Renal cortex interstitium (tissue), 11 donors: ENCODE results near the gene FOXN4. TPM values are rescaled to one million over a fixed set of nuclear protein-coding genes. Genes with fewer than 3 reads are reported as not detected.
A peak's percentile ranks its signal among the peaks of the same experiment; 100 is the strongest.

Source experiments
- DNase-seq, 11 donors: peaks; one replicate each; pipeline ENCODE4 v3.0.0-alpha.2; 2013; ENCODE audit warnings: low read depth in 9 of 11, low spot score in 4 of 11; ENCODE audit errors: extremely low read depth in 1 of 11
- polyA plus RNA-seq, 3 donors: library from polyadenylated mRNA; unstranded; fragments of 120-200 nt; gene quantifications; one replicate each; pipeline ENCODE4 v1.2.1, GENCODE V29; 2013; ENCODE audit not compliant: insufficient read length in 3 of 3

Gene FOXN4
- polyA plus RNA-seq, 3 donors = 1.7 to 2.2 (median 1.8) TPM

- DNase-seq = no peak
Measured at GRCh38 chr12:109287811-109288469, 21.1 kb downstream of the FOXN4 start.

DNA sequence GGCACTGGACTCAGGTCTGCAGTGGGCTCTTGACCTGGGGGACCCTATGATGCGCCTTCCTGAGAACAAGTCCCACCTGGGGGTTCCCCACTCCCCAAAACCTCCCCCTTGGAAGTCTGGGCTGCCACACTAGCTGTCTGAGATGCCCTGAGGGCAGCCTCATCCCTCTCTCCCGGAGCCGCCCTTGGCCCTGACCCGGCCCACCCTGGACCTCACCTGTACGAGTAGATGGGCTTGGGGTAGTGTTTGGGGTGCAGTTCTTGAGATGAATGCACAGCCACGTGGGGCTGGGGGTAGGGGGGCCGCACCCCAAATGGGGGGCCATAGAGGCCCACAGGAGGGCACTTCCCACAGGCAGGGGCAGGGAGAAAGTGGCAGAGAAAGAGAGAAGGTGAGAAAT, 21.9 kb downstream of the FOXN4 start:
- DNase-seq = no peak

GRCh38 chr12:109286652-109287051, 22.4 kb downstream of the FOXN4 start:
- no peak for DNase-seq

- DNase-seq = no peak
Measured at GRCh38 chr12:109286252-109286651, 22.8 kb downstream of the FOXN4 start.

GRCh38 chr12:109284392-109284791, 24.7 kb downstream of the FOXN4 start:
- no peak for DNase-seq

DNA sequence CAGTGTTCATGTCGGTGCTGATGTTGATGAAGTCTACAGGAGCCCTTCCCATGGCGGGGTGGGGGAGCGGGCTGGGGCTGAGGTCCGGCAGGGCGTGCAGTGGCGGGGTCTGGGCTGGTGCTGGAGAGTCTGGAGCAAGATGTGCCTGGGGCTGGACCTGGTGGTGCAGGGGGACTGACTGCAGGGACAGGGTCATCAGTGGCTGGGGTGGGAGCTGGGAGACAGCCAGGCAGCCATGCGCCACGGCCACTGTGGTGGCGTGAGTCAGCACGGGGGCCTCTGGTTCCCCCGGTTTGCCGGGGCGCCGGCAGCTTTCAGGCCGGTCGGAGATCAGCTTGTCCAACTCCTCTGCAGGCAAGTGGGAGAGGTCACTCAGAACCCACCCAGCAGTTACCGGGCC, 27.6 kb downstream of the FOXN4 start:
- DNase-seq = no peak

DNA sequence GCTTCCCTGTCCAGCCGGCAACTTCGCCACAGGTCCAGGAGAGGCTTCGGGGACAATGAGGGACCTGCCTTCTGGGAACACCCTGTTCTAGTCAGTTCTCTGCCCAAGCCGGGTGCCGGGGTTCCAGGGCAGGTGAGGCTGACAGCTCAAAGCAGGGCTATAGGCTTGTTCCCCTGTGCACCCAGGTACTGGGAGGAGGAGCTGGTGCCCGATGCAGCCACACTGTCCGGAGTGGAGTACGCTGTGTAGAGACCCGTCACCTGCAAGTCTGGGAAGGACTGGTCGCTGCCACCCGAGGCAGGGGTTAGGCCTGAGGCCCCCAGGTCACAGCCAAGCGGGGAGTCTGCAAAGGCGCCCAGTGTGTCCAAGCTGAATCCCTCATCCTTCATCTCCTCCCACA, 29.6 kb downstream of the FOXN4 start:
- DNase-seq = no peak

- no peak for DNase-seq
Measured at GRCh38 chr12:109278912-109279311, 30.2 kb downstream of the FOXN4 start.

- DNase-seq = peak in 2 of 11 donors; percentile 20 to 22
Measured at GRCh38 chr12:109277899-109278762, 31.0 kb downstream of the FOXN4 start.

DNA sequence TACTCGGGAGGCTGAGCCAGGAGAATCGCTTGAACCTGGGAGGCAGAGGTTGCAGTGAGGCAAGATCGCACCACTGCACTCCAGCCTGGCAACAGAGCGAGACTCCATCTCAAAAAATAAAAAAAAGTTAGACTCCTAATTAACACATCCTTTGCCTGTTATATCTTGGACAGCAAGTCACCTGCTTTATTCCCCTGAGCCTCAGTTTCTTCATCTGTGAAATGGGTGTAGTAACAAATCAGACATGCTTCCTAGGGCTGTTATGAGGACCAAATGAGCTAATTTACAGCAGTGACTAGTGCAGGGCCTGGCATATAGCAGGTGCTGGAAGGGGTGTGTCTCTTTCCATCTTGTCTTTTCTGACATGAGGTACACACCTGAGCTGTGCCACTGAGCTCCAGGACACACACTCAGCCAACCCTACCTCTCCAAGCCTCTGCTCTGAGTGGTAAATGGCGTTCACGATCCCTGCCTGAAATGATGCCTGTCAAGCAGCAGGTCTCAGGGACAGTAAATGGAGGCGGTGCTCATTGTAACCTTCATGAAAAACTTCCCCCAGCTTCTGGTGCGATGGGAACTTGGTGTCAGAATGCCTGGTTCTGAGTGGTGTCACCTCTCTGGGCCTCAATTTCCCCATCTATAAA, 31.7 kb downstream of the FOXN4 start:
- DNase-seq = no peak

DNA sequence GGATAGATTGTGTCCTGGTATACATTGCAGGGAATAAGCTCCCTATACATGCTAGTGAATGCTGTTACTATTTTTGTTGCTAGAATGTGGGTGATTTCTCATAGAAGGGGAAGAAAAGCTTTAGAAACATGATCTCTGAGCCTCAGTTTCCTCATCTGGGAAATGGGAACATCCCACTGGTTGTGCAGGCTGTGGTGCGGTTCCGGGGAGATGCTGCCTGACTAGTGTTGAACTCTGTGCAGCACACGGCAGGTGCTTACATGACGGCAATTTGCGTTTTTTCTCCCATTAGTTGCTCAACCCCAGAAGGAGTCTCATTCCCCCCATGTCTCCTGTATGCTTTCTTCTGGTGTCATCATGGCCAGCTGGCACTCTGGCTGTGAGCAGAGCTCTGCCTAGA, 32.9 kb downstream of the FOXN4 start:
- DNase-seq = no peak

GRCh38 chr12:109275173-109275572, 33.9 kb downstream of the FOXN4 start:
- no peak for DNase-seq

DNA sequence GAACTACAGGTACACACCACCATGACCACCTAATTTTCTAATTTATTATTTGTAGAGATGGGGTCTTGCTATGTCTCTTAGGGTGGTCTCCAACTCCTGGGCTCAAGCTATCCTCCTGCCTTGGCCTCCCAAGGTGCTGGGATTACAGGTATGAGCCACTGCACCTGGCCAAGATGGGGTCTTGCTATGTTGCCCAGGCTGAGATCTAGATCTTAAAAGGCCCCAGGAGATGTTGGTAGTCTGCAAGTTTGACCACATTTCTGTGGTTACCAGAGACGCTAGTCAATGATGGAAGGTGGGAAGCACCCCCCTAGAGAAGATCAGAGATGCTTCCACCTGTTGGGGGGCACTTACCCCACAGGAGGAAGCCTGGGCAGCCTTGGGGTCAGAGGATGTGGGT, 34.7 kb downstream of the FOXN4 start:
- DNase-seq = no peak

DNA sequence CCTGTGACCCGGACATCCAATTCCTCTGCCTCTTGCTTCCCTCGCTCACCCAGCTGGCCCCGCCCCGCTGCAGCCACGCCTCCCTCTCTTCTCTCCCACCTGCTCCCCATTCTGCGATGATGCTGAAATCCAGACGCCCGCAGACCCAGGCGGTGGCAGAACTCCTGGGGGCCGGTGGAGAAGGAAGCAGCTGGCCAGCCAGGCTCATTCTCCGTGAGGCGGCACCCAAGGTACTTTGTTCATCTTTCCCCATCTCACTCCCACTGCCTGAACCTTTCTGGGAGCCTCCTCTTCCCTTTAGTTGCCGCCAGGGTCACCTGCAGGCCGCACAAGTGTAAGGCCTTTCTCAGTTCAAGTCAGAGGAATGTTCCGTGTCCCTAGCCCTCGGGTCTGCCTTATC, 35.7 kb downstream of the FOXN4 start:
- DNase-seq = no peak

DNA sequence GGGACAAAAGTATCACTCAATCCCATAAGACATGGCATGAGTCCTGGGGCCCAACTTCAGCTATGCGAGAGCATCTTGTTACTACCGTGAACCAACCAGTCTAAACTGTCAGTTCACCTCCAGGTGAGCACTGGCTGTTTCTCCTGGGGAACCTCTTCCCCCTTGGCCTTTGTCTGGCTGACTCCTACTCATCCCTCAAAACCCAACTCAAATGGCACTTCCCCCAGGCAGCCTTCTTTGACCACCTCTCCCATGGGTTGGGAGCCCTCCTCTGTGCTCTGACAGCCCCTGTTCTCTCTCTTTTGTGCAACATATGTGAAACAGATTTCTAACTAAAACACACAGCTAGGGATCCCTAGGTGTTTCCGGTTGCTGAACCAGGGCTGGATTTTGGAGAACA, 37.7 kb downstream of the FOXN4 start:
- DNase-seq = no peak

DNA sequence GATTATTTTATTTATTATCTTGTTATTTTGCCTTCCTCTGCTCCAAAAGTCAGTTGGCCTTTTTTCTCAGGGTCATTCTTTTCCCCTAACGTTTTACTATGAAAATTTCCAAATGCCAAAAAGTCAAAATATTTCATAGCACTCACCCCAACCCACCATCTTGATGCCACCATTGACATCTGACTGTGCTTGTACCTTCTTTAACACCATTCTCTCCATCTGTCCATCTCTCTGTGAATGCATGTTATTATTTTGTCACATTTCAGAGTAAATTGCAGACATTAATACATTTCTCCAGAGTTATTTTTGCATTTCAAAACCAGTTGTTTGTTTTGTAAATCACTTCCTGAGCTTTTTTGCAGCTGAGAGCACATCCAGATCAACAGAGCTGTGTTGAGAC, 38.6 kb downstream of the FOXN4 start:
- no peak for DNase-seq

DNA sequence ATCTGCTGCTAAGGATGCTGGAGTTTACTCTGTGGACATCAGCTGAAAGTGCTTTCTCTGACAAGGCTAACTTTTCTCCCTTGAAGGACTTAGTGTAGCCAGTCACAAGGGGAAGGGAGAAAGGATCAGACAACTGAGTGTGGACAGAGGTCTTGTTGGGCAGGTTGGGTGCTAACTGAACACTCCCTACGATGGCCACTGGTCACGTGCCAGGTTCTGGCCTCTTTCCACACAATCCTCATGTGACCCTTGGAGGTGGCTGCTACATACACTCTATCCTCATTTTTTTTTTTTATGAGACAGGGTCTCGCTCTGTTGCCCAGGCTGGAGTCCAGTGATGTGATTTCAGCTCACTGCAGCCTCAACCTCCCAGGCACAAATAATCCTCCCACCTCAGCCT, 39.7 kb downstream of the FOXN4 start:
- no peak for DNase-seq

DNA sequence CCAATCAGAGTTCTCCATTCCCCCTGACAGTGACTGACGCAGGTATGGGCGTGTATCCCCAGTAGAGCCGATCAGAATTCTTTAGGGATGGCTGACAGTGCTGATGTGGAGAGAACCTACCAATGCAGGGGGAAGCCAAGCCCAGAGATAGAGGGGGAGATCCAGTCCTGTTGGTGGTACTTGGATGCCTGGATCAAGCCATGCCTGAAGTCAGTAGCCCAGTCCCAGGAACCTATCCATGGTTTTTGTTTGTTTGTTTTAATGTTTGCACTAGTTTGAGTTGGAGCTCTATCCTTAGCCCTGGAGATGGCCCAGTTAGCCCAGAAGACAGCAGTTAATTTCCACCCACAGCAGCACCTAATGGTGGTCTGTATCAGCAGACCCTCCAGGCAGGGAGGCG, 40.2 kb downstream of the FOXN4 start:
- no peak for DNase-seq

- no peak for DNase-seq
Measured at GRCh38 chr12:109267361-109267760, 41.7 kb downstream of the FOXN4 start.
